Neural progenitor cell (in vitro differentiated cells): Measurements from ENCODE around the gene SP110. TPM values are rescaled to one million over a fixed set of nuclear protein-coding genes. Genes with fewer than 3 reads are reported as not detected.

Experiments
- DNase-seq: peaks from one replicate; pipeline ENCODE4 v3.0.0-alpha.2; 2016; ENCODE audit warnings: low spot score
- H2AFZ ChIP-seq: fragments of 200-600 bp; sonication (generic); replicated peaks from 2 replicates; pipeline ENCODE4 v1.6.1; 2016; ENCODE audit warnings: antibody characterized with exemption
- H3F3A ChIP-seq: fragments of 200-600 bp; sonication (generic); 2 replicates; pipeline ENCODE4 v1.6.1; 2016; ENCODE audit warnings: antibody characterized with exemption, low read depth
- H3K27ac ChIP-seq: fragments of 200-600 bp; sonication (generic); 2 replicates; pipeline ENCODE4 v1.5.1; 2016; ENCODE audit warnings: mild to moderate bottlenecking
- H3K27me3 ChIP-seq: fragments of 200-600 bp; sonication (generic); 2 replicates; pipeline ENCODE4 v1.6.1; 2016; ENCODE audit warnings: mild to moderate bottlenecking, moderate library complexity
- H3K36me3 ChIP-seq: fragments of 200-600 bp; sonication (generic); 2 replicates; pipeline ENCODE4 v1.5.1; 2016
- H3K4me1 ChIP-seq: fragments of 200-600 bp; sonication (generic); 2 replicates; pipeline ENCODE4 v1.6.1; 2016; ENCODE audit warnings: mixed run types
- H3K4me2 ChIP-seq: fragments of 200-600 bp; sonication (generic); 2 replicates; pipeline ENCODE4 v1.6.1; 2016
- H3K4me3 ChIP-seq: fragments of 200-600 bp; sonication (generic); 2 replicates; pipeline ENCODE4 v1.5.1; 2016
- H3K79me2 ChIP-seq: fragments of 200-600 bp; sonication (generic); 2 replicates; pipeline ENCODE4 v1.6.1; 2016; ENCODE audit warnings: low read depth
- H3K9ac ChIP-seq: fragments of 200-600 bp; sonication (generic); 2 replicates; pipeline ENCODE4 v1.6.1; 2016
- H3K9me3 ChIP-seq: fragments of 200-600 bp; sonication (generic); 2 replicates; pipeline ENCODE4 v1.5.1; 2016; ENCODE audit warnings: low read depth
- H4K20me1 ChIP-seq: fragments of 200-600 bp; sonication (generic); 2 replicates; pipeline ENCODE4 v1.6.1; 2016; ENCODE audit warnings: low read depth
- H3K27ac Mint-ChIP-seq: 3 replicates; pipeline ENCODE4 v1.8.0; 2021; ENCODE audit warnings: mixed read lengths
- H3K27me3 Mint-ChIP-seq: 2 replicates; pipeline ENCODE4 v1.8.0; 2022; ENCODE audit warnings: low read depth, mild to moderate bottlenecking, inconsistent platforms, moderate library complexity, mixed read lengths; ENCODE audit not compliant: insufficient read depth
- H3K36me3 Mint-ChIP-seq: 3 replicates; pipeline ENCODE4 v1.8.0; 2021; ENCODE audit warnings: mixed read lengths
- H3K4me1 Mint-ChIP-seq: 3 replicates; pipeline ENCODE4 v1.8.0; 2021; ENCODE audit warnings: mixed read lengths
- H3K4me3 Mint-ChIP-seq: 3 replicates; pipeline ENCODE4 v1.8.0; 2021; ENCODE audit warnings: mild to moderate bottlenecking, moderate library complexity, mixed read lengths
- H3K9me3 Mint-ChIP-seq: 3 replicates; pipeline ENCODE4 v1.8.0; 2020; ENCODE audit warnings: mixed read lengths
- CTCF ChIP-seq: fragments of 200-600 bp; sonication (generic); IDR thresholded peaks from 2 replicates; pipeline ENCODE4 v1.5.1; 2017; ENCODE audit warnings: antibody characterized with exemption, mild to moderate bottlenecking
- EZH2 ChIP-seq: fragments of 200-600 bp; sonication (generic); IDR thresholded peaks from 2 replicates; pipeline ENCODE4 v1.6.1; 2017; ENCODE audit warnings: antibody characterized with exemption, mild to moderate bottlenecking, moderate library complexity
- EZH2phosphoT487 ChIP-seq: fragments of 200-600 bp; sonication (generic); IDR thresholded peaks from 2 replicates; pipeline ENCODE4 v1.6.1; 2017; ENCODE audit warnings: antibody characterized with exemption
- total RNA-seq: library from RNA; depleted of rRNA; stranded (reverse); fragments of >200 nt; gene quantifications from 2 replicates; pipeline ENCODE4 v1.2.3, GENCODE V29; 2015; ENCODE audit warnings: low replicate concordance

Gene SP110
- total RNA-seq, 1 donor from 2014 or later = 1.3 TPM

- Mint-ChIP-seq H3K9me3 (peaks cover 6% of the 10 kb centered on the region), H3K27me3 (peaks cover 2% of the 10 kb centered on the region), H3K4me3 (no peak overlapping the region), H3K4me1 (peaks cover 25% of the 10 kb centered on the region), H3K36me3 (peaks cover 2% of the 10 kb centered on the region), H3K27ac (no peak overlapping the region)
- H3K4me3 ChIP-seq = no peak overlapping the region
- TF ChIP-seq EZH2 = no peak
- TF ChIP-seq CTCF = no peak
- TF ChIP-seq EZH2phosphoT487 = no peak
- H4K20me1 ChIP-seq = no peaks in the 10 kb centered on the region
- DNase-seq = no peak
- H3K4me2 ChIP-seq = no peak overlapping the region
- no peak overlapping the region for H3K9ac ChIP-seq
- no peak overlapping the region for H2AFZ ChIP-seq
- H3K4me1 ChIP-seq = peaks cover 14% of the 10 kb centered on the region
- no peaks in the 10 kb centered on the region for H3K27me3 ChIP-seq
- no peak overlapping the region for H3K27ac ChIP-seq
- no peaks in the 10 kb centered on the region for H3K36me3 ChIP-seq
- H3K79me2 ChIP-seq = no peaks in the 10 kb centered on the region
- H3K9me3 ChIP-seq = no peaks in the 10 kb centered on the region
- peaks cover 4% of the 10 kb centered on the region for H3F3A ChIP-seq
Measured at GRCh38 chr2:230176996-230177395, 42.8 kb downstream of the SP110 start.

DNA sequence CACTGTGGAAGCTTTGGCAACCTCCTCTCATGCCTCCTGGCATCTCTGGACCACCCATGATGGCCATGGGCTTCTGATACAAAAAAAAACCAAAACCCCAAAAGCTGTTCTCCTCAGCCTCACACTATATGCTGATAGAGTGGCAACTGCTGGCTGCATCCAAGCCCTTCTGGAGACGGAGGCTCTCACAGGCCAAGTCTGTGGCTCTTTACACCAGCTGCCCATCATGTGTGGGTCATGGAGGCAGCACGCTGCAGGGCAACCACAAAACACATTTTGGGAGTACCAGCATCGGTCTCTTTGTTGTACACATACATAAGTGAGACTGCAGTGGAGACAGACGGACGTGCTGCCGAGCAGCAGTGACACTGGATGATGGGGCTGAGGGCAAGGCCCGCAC lies 45.3 kb downstream of the SP110 start:
- no peaks in the 10 kb centered on the region for H3K79me2 ChIP-seq
- H3K27me3 ChIP-seq = no peaks in the 10 kb centered on the region
- H3K4me3 ChIP-seq = no peak overlapping the region
- no peaks in the 10 kb centered on the region for H3K9me3 Mint-ChIP-seq
- peaks cover 14% of the 10 kb centered on the region for H3K4me1 ChIP-seq
- H3F3A ChIP-seq = peaks cover 4% of the 10 kb centered on the region
- H3K36me3 Mint-ChIP-seq = peaks cover 2% of the 10 kb centered on the region
- no peaks in the 10 kb centered on the region for H3K36me3 ChIP-seq
- H3K4me1 Mint-ChIP-seq = peaks cover 19% of the 10 kb centered on the region
- no peak for DNase-seq
- H3K27ac Mint-ChIP-seq = no peak overlapping the region
- TF ChIP-seq EZH2phosphoT487 (no peak), EZH2 (no peak), CTCF (no peak)
- no peaks in the 10 kb centered on the region for H3K9me3 ChIP-seq
- no peak overlapping the region for H3K9ac ChIP-seq
- H3K4me2 ChIP-seq = no peak overlapping the region
- no peak overlapping the region for H3K4me3 Mint-ChIP-seq
- H3K27me3 Mint-ChIP-seq = peaks cover 2% of the 10 kb centered on the region
- H4K20me1 ChIP-seq = no peaks in the 10 kb centered on the region
- H3K27ac ChIP-seq = no peak overlapping the region
- no peak overlapping the region for H2AFZ ChIP-seq

- Mint-ChIP-seq H3K27ac (peak overlapping the region; percentile 21), H3K36me3 (peaks cover 2% of the 10 kb centered on the region), H3K27me3 (peaks cover 2% of the 10 kb centered on the region), H3K9me3 (no peaks in the 10 kb centered on the region), H3K4me1 (peaks cover 7% of the 10 kb centered on the region), H3K4me3 (no peak overlapping the region)
- TF ChIP-seq EZH2 = no peak
- H3K9me3 ChIP-seq = no peaks in the 10 kb centered on the region
- no peaks in the 10 kb centered on the region for H4K20me1 ChIP-seq
- H3K4me3 ChIP-seq = no peak overlapping the region
- H3F3A ChIP-seq = no peaks in the 10 kb centered on the region
- no peak for DNase-seq
- H3K27me3 ChIP-seq = no peaks in the 10 kb centered on the region
- H3K9ac ChIP-seq = no peak overlapping the region
- no peak overlapping the region for H3K4me2 ChIP-seq
- H2AFZ ChIP-seq = no peak overlapping the region
- H3K36me3 ChIP-seq = no peaks in the 10 kb centered on the region
- H3K27ac ChIP-seq = no peak overlapping the region
- peaks cover under 1% of the 10 kb centered on the region for H3K4me1 ChIP-seq
- H3K79me2 ChIP-seq = no peaks in the 10 kb centered on the region
Measured at GRCh38 chr2:230172852-230173251, 46.9 kb downstream of the SP110 start.

DNA sequence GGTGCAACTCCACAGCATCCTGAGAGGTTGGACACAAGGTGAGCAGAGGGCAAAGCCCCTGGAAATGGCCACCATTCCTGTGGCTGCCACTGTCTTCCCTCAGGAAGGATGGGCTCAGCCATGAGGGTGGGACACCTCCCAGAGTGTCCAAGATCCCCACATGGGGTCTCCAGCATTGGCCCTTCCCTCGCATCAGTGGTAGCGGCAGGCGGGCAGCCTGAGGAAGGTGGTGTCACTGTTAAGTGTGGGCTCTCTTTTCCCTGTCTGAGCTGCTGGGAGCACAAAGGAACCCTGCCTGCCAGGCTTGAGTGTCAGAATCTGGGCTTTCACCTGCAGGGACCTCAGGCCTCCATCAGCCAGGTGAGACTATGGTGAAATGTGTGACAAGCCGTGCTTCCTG lies 47.6 kb downstream of the SP110 start:
- H3K27me3 ChIP-seq = no peaks in the 10 kb centered on the region
- Mint-ChIP-seq H3K4me1 (no peaks in the 10 kb centered on the region), H3K27ac (no peak overlapping the region), H3K36me3 (peaks cover 2% of the 10 kb centered on the region), H3K9me3 (no peaks in the 10 kb centered on the region), H3K27me3 (peaks cover 5% of the 10 kb centered on the region), H3K4me3 (no peak overlapping the region)
- H2AFZ ChIP-seq = no peak overlapping the region
- no peak overlapping the region for H3K9ac ChIP-seq
- H4K20me1 ChIP-seq = no peaks in the 10 kb centered on the region
- TF ChIP-seq EZH2 (no peak), EZH2phosphoT487 (no peak), CTCF (no peak)
- H3K79me2 ChIP-seq = no peaks in the 10 kb centered on the region
- no peak overlapping the region for H3K27ac ChIP-seq
- no peaks in the 10 kb centered on the region for H3K4me1 ChIP-seq
- H3K4me3 ChIP-seq = no peak overlapping the region
- no peak for DNase-seq
- H3K9me3 ChIP-seq = no peaks in the 10 kb centered on the region
- H3K4me2 ChIP-seq = no peak overlapping the region
- H3K36me3 ChIP-seq = no peaks in the 10 kb centered on the region
- no peaks in the 10 kb centered on the region for H3F3A ChIP-seq
